H1 (cell line): ENCODE data around the gene CNGA1. TPM values are rescaled to one million over a fixed set of nuclear protein-coding genes. Genes with fewer than 3 reads are reported as not detected.

Experiments used
- CTCF ChIA-PET: fragments of 300-600 bp; sonication (Branson Sonifier 250); formaldehyde crosslinking; loops from one replicate; lab custom pipeline; 2021; ENCODE audit not compliant: partially characterized antibody; lab: Charles Lee
- POLR2A ChIA-PET: fragments of 300-600 bp; sonication (Branson Sonifier 250); formaldehyde crosslinking; loops from one replicate; lab custom pipeline; 2021; ENCODE audit warnings: inconsistent platforms; ENCODE audit not compliant: partially characterized antibody; lab: Charles Lee
- DNase-seq, 2 experiments: peaks; one replicate each; pipeline versions ENCODE4 v3.0.0 to v3.0.0-alpha.2; 2010 to 2022; ENCODE audit warnings: low spot score in 2 of 2, low read depth in 1 of 2, mixed read lengths in 1 of 2
- FAIRE-seq: peaks from 2 replicates; lab custom pipeline; 2011; peaks lifted over from hg19 to GRCh38; lab: Jason Lieb, UNC
- H2AFZ ChIP-seq: 2 replicates; pipeline ENCODE4 v1.8.1; 2012; ENCODE audit warnings: low read length, inconsistent platforms
- H2AK5ac ChIP-seq: 2 replicates; pipeline ENCODE4 v1.6.1; 2013; ENCODE audit warnings: low read depth, low read length
- H2BK120ac ChIP-seq: replicated peaks from 2 replicates; pipeline ENCODE3; 2013; ENCODE audit warnings: low read depth, low read length, inconsistent platforms
- H2BK12ac ChIP-seq: 2 replicates; pipeline ENCODE4 v1.6.1; 2013; ENCODE audit warnings: low read depth, low read length
- H2BK15ac ChIP-seq: 2 replicates; pipeline ENCODE4 v1.6.1; 2013; ENCODE audit warnings: low read length
- H2BK20ac ChIP-seq: 2 replicates; pipeline ENCODE4 v1.6.1; 2013; ENCODE audit warnings: low read length
- H2BK5ac ChIP-seq: 2 replicates; pipeline ENCODE4 v1.6.1; 2013; ENCODE audit warnings: low read depth, low read length
- H3K14ac ChIP-seq: 2 replicates; pipeline ENCODE4 v1.6.1; 2013; ENCODE audit warnings: inconsistent platforms; ENCODE audit not compliant: insufficient read length
- H3K18ac ChIP-seq: 2 replicates; pipeline ENCODE4 v1.6.1; 2013; ENCODE audit warnings: low read length; ENCODE audit errors: extremely low read depth
- H3K23ac ChIP-seq: 2 replicates; pipeline ENCODE4 v1.6.1; 2013; ENCODE audit warnings: inconsistent platforms; ENCODE audit not compliant: insufficient read length
- H3K23me2 ChIP-seq: 2 replicates; pipeline ENCODE4 v1.6.1; 2013; ENCODE audit warnings: low read depth, low read length
- H3K27ac ChIP-seq: 2 replicates; pipeline ENCODE4 v1.6.1; 2011; ENCODE audit warnings: low read depth, low read length, inconsistent platforms
- H3K27me3 ChIP-seq, 4 experiments: replicated peaks in 1 of 4; 1 replicate in 1 of 4; 2 replicates in 3 of 4; pipeline versions ENCODE4 v1.6.1 to v1.8.1; 2011 to 2013; ENCODE audit warnings: low read length in 3 of 4, mild to moderate bottlenecking in 3 of 4, inconsistent platforms in 2 of 4, mixed read lengths in 2 of 4, moderate library complexity in 1 of 4; ENCODE audit not compliant: control insufficient read depth in 3 of 4, insufficient read depth in 3 of 4; ENCODE audit errors: extremely low read depth in 1 of 4
- H3K36me3 ChIP-seq, 4 experiments: 2 replicates each; pipeline versions ENCODE4 v1.6.1 to v1.8.1; 2011 to 2013; ENCODE audit warnings: mild to moderate bottlenecking in 4 of 4, low read length in 3 of 4, moderate library complexity in 2 of 4, control low read depth in 1 of 4, inconsistent platforms in 1 of 4; ENCODE audit not compliant: insufficient read depth in 4 of 4, control insufficient read depth in 2 of 4
- H3K4ac ChIP-seq: replicated peaks from 2 replicates; pipeline ENCODE3; 2013; ENCODE audit warnings: low read length, low read depth, mixed read lengths, inconsistent platforms; ENCODE audit not compliant: insufficient read length
- H3K4me1 ChIP-seq, 4 experiments: replicated peaks in 1 of 4; 1 replicate in 1 of 4; 2 replicates in 3 of 4; pipeline versions ENCODE4 v1.6.1 to v1.8.1; 2011 to 2013; ENCODE audit warnings: low read length in 3 of 4, inconsistent platforms in 2 of 4, mixed read lengths in 1 of 4; ENCODE audit not compliant: insufficient read depth in 4 of 4, control insufficient read depth in 3 of 4
- H3K4me2 ChIP-seq, 2 experiments: 2 replicates each; pipeline versions ENCODE4 v1.6.1 to v1.8.1; 2011 to 2013; ENCODE audit warnings: low read depth in 2 of 2, low read length in 2 of 2, control low read depth in 1 of 2, inconsistent platforms in 1 of 2, mild to moderate bottlenecking in 1 of 2; ENCODE audit not compliant: insufficient read depth in 1 of 2
- H3K4me3 ChIP-seq, 4 experiments: fragments of 200-600, 300-600 bp in 1 of 4; sonication (generic), shearing (Covaris generic), sonication (Bioruptor Twin) in 1 of 4; 2 replicates each; pipeline versions ENCODE4 v1.5.1 to v1.8.1; 2011 to 2016; ENCODE audit warnings: low read length in 4 of 4, low read depth in 3 of 4, control low read depth in 2 of 4, inconsistent platforms in 2 of 4, mild to moderate bottlenecking in 2 of 4, mixed read lengths in 1 of 4, moderate library complexity in 1 of 4; ENCODE audit not compliant: insufficient read depth in 2 of 4; ENCODE audit errors: extremely low read depth in 1 of 4
- H3K56ac ChIP-seq: replicated peaks from 2 replicates; pipeline ENCODE3; 2013; ENCODE audit warnings: low read depth, mild to moderate bottlenecking, mixed read lengths, low read length, inconsistent platforms; ENCODE audit not compliant: insufficient read length
- H3K79me1 ChIP-seq: 2 replicates; pipeline ENCODE4 v1.6.1; 2013; ENCODE audit warnings: low read depth, low read length, control low read depth
- H3K79me2 ChIP-seq, 2 experiments: 2 replicates each; pipeline versions ENCODE4 v1.6.1 to v1.8.1; 2012 to 2013; ENCODE audit warnings: low read length in 2 of 2, mild to moderate bottlenecking in 2 of 2, inconsistent platforms in 1 of 2; ENCODE audit not compliant: insufficient read depth in 2 of 2, control insufficient read depth in 1 of 2
- H3K9ac ChIP-seq, 4 experiments: replicated peaks in 1 of 4; 1 replicate in 1 of 4; 2 replicates in 3 of 4; pipeline versions ENCODE4 v1.6.1 to v1.8.1; 2011 to 2013; ENCODE audit warnings: low read depth in 3 of 4, low read length in 3 of 4, control low read depth in 2 of 4, mild to moderate bottlenecking in 2 of 4, moderate library complexity in 2 of 4, inconsistent platforms in 1 of 4; ENCODE audit errors: extremely low read depth in 1 of 4
- H3K9me3 ChIP-seq, 2 experiments: 2 replicates each; pipeline versions ENCODE4 v1.6.1 to v1.8.1; 2012 to 2013; ENCODE audit warnings: mild to moderate bottlenecking in 2 of 2, moderate library complexity in 2 of 2, control low read depth in 1 of 2, inconsistent platforms in 1 of 2, low read depth in 1 of 2, low read length in 1 of 2, mixed read lengths in 1 of 2; ENCODE audit not compliant: insufficient read depth in 2 of 2
- H4K20me1 ChIP-seq, 2 experiments: replicated peaks in 1 of 2; 2 replicates each; pipeline versions ENCODE3 to v1.8.1; 2011 to 2013; ENCODE audit warnings: inconsistent platforms in 2 of 2, low read length in 2 of 2, mild to moderate bottlenecking in 1 of 2; ENCODE audit not compliant: insufficient read depth in 2 of 2, control insufficient read depth in 1 of 2
- H4K5ac ChIP-seq: 2 replicates; pipeline ENCODE4 v1.6.1; 2013; ENCODE audit warnings: low read length, low read depth, mixed read lengths, inconsistent platforms; ENCODE audit not compliant: insufficient read length
- H4K8ac ChIP-seq: 2 replicates; pipeline ENCODE4 v1.8.0; 2013; ENCODE audit warnings: mild to moderate bottlenecking, moderate library complexity, low read length, inconsistent platforms; ENCODE audit not compliant: insufficient read depth; ENCODE audit errors: extremely low read depth
- H4K91ac ChIP-seq: replicated peaks from 2 replicates; pipeline ENCODE3; 2013; ENCODE audit warnings: low read length, mixed read lengths, inconsistent platforms; ENCODE audit not compliant: insufficient read length
- CTBP2 ChIP-seq: IDR thresholded peaks from 2 replicates; pipeline ENCODE4 v1.7.0; 2011; ENCODE audit warnings: borderline replicate concordance, mild to moderate bottlenecking, moderate library complexity, mixed read lengths, low read length; ENCODE audit not compliant: insufficient read depth, insufficient read length
- EP300 ChIP-seq, 2 experiments: IDR thresholded peaks; 1 replicate in 1 of 2; 2 replicates in 1 of 2; pipeline ENCODE4 v1.6.1; 2011 to 2012; ENCODE audit warnings: low read depth in 2 of 2, low read length in 2 of 2, mild to moderate bottlenecking in 2 of 2, borderline replicate concordance in 1 of 2, inconsistent platforms in 1 of 2, moderate library complexity in 1 of 2
- FOSL1 ChIP-seq: IDR thresholded peaks from 2 replicates; pipeline ENCODE4 v1.6.1; 2011; ENCODE audit warnings: mild to moderate bottlenecking, low read depth, low read length, moderate library complexity; ENCODE audit not compliant: insufficient read depth
- HDAC2 ChIP-seq, 2 experiments: fragments of 300-600 bp in 1 of 2; sonication (generic) in 1 of 2; IDR thresholded peaks; 2 replicates each; pipeline ENCODE4 v1.6.1; 2011 to 2012; ENCODE audit warnings: low read depth in 2 of 2, low read length in 2 of 2, mild to moderate bottlenecking in 2 of 2, moderate library complexity in 2 of 2, borderline replicate concordance in 1 of 2, inconsistent platforms in 1 of 2
- PHF8 ChIP-seq: fragments of 200-600 bp; sonication (generic); conservative IDR thresholded peaks from 2 replicates; pipeline ENCODE4 v1.7.1; 2012; ENCODE audit warnings: low read depth, mild to moderate bottlenecking, inconsistent platforms, low read length, moderate library complexity
- POLR2AphosphoS5 ChIP-seq: IDR thresholded peaks from 2 replicates; pipeline ENCODE4 v1.6.1; 2011; ENCODE audit warnings: low read depth, low read length
- POU5F1 ChIP-seq: IDR thresholded peaks from 2 replicates; pipeline ENCODE4 v1.6.1; 2011; ENCODE audit warnings: low read depth, mild to moderate bottlenecking, low read length, moderate library complexity
- SAP30 ChIP-seq: fragments of 300-600 bp; sonication (generic); IDR thresholded peaks from 2 replicates; pipeline ENCODE4 v1.7.1; 2012; ENCODE audit warnings: low read length, moderate library complexity, mild to moderate bottlenecking, inconsistent platforms; ENCODE audit not compliant: insufficient read depth, insufficient replicate concordance
- SP4 ChIP-seq: IDR thresholded peaks from 2 replicates; pipeline ENCODE4 v1.6.1; 2012; ENCODE audit warnings: low read length, inconsistent platforms
- SRF ChIP-seq: IDR thresholded peaks from 2 replicates; pipeline ENCODE4 v1.6.1; 2011; ENCODE audit warnings: mild to moderate bottlenecking, low read depth, low read length, moderate library complexity
- TBP ChIP-seq: IDR thresholded peaks from 2 replicates; pipeline ENCODE4 v1.6.1; 2011; ENCODE audit warnings: low read depth, low read length, improper control_type of control experiment
- YY1 ChIP-seq: IDR thresholded peaks from 2 replicates; pipeline ENCODE4 v1.6.1; 2011; ENCODE audit warnings: low read depth, mild to moderate bottlenecking, low read length
- WGBS, 2 experiments: shearing (Covaris generic) in 1 of 2; methylation state at CpG; one replicate each; pipeline versions ENCODE4 v1.1.6 to v1.1.7; 2013 to 2015; ENCODE audit warnings: low lambda C conversion rate in 2 of 2, mixed read lengths in 2 of 2, inconsistent platforms in 1 of 2, low coverage in 1 of 2, missing lambda C conversion rate in 1 of 2; ENCODE audit not compliant: insufficient replicate concordance in 2 of 2, insufficient coverage in 1 of 2, insufficient read length in 1 of 2; ENCODE audit errors: extremely low coverage in 1 of 2, missing lambda C conversion rate in 1 of 2; 5-methylcytosine and 5-hydroxymethylcytosine counted together
- polyA plus RNA-seq, 7 experiments: library from polyadenylated mRNA; depleted of rRNA in 3 of 7; stranded (reverse) in 5 of 7; unstranded in 2 of 7; fragments of >200 nt in 5 of 7; fragments of 200-250 nt in 2 of 7; gene quantifications; 1 replicate in 5 of 7; 2 replicates in 1 of 7; 4 replicates in 1 of 7; pipeline versions ENCODE4 v1.2.1 to v1.2.3, GENCODE V29; 2011 to 2013; ENCODE audit warnings: missing spikeins in 2 of 7, mixed read lengths in 2 of 7
- total RNA-seq: library from RNA; stranded (reverse); fragmentation: NEBNext Ultra II Directional; extraction: Animal tissue kit (Norgen Biotek cat#: 25700); gene quantifications from 2 replicates; pipeline ENCODE4 v1.2.1, GENCODE V29; 2021
- TF ChIP-seq, protein P1 (sequence below): IDR thresholded peaks from 2 replicates; pipeline ENCODE4 v1.6.1; 2011; ENCODE audit warnings: low read length, improper control_type of control experiment

CNGA1 gene
- total and polyA plus RNA-seq, 2 of the 8 experiments (the other 6 are each of a cell fraction or from before 2014, with no cell fraction given) = 0.17 to 0.54 TPM

DNA sequence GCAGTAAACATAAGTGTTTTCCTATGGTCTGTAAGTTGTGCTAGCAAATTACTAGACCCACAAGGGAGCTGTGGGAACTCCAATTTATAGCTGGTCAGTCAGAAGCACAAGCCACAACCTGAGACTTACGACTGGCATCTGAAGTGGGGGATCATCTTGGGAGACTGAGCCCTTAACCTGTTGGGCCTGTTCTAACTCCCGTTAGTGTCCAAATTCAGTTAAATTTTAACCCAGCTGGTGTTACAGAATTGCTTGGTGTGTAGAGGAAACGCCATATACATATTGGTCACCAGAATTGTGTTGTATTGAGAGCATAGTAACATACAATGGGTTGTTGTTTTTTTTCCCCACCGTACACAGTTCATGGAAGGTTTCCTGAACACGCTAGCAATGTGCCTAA is 77.0 kb downstream of the CNGA1 start:
- ChIA-PET POLR2A (no interaction called here), CTCF (interaction anchor here (1.2 to 2.6 kb wide), 3 partner anchors 9 to 234 kb away, joined by 3 to 11 read pairs (median 3); no protein-coding TSS in a partner anchor)
- Histone ChIP-seq H2BK12ac (no peak overlapping the region), H3K4me1 (peaks cover 0 to 4% (median 1%) of the 10 kb centered on the region in 4 experiments; a peak in 2 of 7 replicates), H3K14ac (no peak overlapping the region), H3K27ac (no peak overlapping the region), H3K9me3 (no peaks in the 10 kb centered on the region), H2AK5ac (no peak overlapping the region), H3K79me2 (no peaks in the 10 kb centered on the region), H2BK20ac (no peak overlapping the region), H3K23ac (no peak overlapping the region), H4K20me1 (no peaks in the 10 kb centered on the region), H2AFZ (no peak overlapping the region), H3K36me3 (no peaks in the 10 kb centered on the region), H4K8ac (no peak overlapping the region), H3K27me3 (no peaks in the 10 kb centered on the region), H3K79me1 (no peaks in the 10 kb centered on the region), H2BK120ac (no peak overlapping the region), H3K18ac (no peak overlapping the region), H2BK5ac (no peak overlapping the region), H4K91ac (no peak overlapping the region), H3K4ac (no peak overlapping the region), H2BK15ac (no peak overlapping the region), H3K4me3 (no peak overlapping the region), H3K23me2 (no peaks in the 10 kb centered on the region), H4K5ac (no peak overlapping the region), H3K56ac (no peak overlapping the region), H3K4me2 (no peak overlapping the region), H3K9ac (no peak overlapping the region)
- FAIRE-seq (no peak), DNase-seq (no peak)
- WGBS, 2 experiments = 76% methylated on average over 5 of the region's 5 CpGs; no CpG with 5 or more reads in 1 of the 2 experiments
- no peak for TF ChIP-seq YY1
- no peak for TF ChIP-seq TBP
- no peak for TF ChIP-seq FOSL1
- TF ChIP-seq, protein P1, sequence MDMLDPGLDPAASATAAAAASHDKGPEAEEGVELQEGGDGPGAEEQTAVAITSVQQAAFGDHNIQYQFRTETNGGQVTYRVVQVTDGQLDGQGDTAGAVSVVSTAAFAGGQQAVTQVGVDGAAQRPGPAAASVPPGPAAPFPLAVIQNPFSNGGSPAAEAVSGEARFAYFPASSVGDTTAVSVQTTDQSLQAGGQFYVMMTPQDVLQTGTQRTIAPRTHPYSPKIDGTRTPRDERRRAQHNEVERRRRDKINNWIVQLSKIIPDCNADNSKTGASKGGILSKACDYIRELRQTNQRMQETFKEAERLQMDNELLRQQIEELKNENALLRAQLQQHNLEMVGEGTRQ = no peak
- TF ChIP-seq CTBP2 = no peak
- no peak for TF ChIP-seq EP300 (IDR thresholded peaks at IDR 0.05; ENCODE audit: borderline replicate concordance in 1 of 2, low read depth in 2 of 2, low read length in 2 of 2)
- no peak for TF ChIP-seq POLR2AphosphoS5
- TF ChIP-seq SAP30 = no peak
- TF ChIP-seq PHF8 = no peak
- no peak for TF ChIP-seq POU5F1
- no peak for TF ChIP-seq SP4
- TF ChIP-seq HDAC2 (IDR thresholded peaks at IDR 0.05; ENCODE audit: borderline replicate concordance in 1 of 2, low read depth in 2 of 2, low read length in 2 of 2) = no peak
- TF ChIP-seq SRF = no peak
